ENCODE measurements around the gene SLC25A48.

The SLC25A48 gene

DNA sequence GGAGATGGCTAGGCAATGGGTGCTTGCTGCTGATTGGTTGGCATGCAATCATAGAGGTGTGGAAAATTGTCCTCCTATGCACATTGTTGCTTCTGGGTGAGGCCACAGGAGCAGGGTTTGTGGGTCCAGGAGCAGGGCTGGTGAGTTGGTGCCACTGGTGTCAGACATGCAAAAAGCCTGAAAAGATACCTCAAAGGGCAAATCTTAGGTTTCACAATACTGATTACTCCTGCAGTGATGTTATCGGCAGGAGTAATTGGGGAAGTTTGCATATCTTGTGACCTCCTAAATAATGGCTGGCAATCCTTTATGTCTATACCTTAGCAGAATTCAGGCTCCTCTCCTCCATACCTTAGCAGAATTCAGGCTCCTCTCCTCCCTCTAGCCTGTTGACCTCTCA is 25.2 kb downstream of the SLC25A48 start:
- Histone ChIP-seq H3K27me3 (no peaks in the 10 kb centered on the region), H3K4me1 (no peaks in the 10 kb centered on the region)
- TF ChIP-seq, protein P1, sequence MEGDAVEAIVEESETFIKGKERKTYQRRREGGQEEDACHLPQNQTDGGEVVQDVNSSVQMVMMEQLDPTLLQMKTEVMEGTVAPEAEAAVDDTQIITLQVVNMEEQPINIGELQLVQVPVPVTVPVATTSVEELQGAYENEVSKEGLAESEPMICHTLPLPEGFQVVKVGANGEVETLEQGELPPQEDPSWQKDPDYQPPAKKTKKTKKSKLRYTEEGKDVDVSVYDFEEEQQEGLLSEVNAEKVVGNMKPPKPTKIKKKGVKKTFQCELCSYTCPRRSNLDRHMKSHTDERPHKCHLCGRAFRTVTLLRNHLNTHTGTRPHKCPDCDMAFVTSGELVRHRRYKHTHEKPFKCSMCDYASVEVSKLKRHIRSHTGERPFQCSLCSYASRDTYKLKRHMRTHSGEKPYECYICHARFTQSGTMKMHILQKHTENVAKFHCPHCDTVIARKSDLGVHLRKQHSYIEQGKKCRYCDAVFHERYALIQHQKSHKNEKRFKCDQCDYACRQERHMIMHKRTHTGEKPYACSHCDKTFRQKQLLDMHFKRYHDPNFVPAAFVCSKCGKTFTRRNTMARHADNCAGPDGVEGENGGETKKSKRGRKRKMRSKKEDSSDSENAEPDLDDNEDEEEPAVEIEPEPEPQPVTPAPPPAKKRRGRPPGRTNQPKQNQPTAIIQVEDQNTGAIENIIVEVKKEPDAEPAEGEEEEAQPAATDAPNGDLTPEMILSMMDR (IDR thresholded peaks at IDR 0.05; ENCODE audit: low read depth, low read length): no peak

GRCh38 chr5:135861641-135862040 is 27.2 kb downstream of the SLC25A48 start:
- Histone ChIP-seq H3K4me3 (ENCODE audit: low read depth, low read length) (no peak overlapping the region), H3K27me3 (peaks cover 6% of the 10 kb centered on the region), H3K36me3 (no peaks in the 10 kb centered on the region), H3K4me1 (no peaks in the 10 kb centered on the region), H3K9me3 (no peaks in the 10 kb centered on the region)
- TF ChIP-seq, protein P1 (IDR thresholded peaks at IDR 0.05; ENCODE audit: low read depth, low read length): no peak
- no peak for DNase-seq

More for the DNA sequence above, 25.2 kb downstream of the SLC25A48 start:
- DNase-seq: no peak
- Histone ChIP-seq H3K4me3 (ENCODE audit: low read depth, low read length) (no peak overlapping the region), H3K9me3 (no peaks in the 10 kb centered on the region), H3K36me3 (no peaks in the 10 kb centered on the region)

DNA sequence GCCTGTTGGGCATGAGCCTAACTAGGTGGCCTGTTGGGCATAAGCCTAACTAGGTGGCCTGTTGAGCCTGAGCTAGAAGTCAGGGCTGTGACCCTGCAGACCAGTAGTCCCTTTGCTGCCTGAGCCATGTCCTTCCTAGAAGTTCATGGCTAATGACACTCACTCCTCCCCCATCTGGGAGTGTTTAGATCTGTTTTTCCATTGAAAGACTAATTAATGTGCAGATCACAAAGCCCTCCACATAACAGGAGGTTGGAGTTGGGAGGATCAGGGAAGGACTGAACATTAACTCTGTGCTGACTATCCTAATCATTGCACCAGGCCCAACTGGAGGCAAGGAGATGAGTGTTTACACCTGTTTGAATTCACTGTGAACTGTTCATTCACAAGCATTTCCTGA is 27.6 kb downstream of the SLC25A48 start:
- H3K27me3 ChIP-seq: peaks cover 10% of the 10 kb centered on the region
- no peaks in the 10 kb centered on the region for H3K4me1 ChIP-seq
- no peak overlapping the region for H3K4me3 ChIP-seq (ENCODE audit: low read depth, low read length)
- TF ChIP-seq, protein P1 (IDR thresholded peaks at IDR 0.05; ENCODE audit: low read depth, low read length): no peak
- no peaks in the 10 kb centered on the region for H3K36me3 ChIP-seq
- no peak for DNase-seq
- H3K9me3 ChIP-seq: no peaks in the 10 kb centered on the region

DNA sequence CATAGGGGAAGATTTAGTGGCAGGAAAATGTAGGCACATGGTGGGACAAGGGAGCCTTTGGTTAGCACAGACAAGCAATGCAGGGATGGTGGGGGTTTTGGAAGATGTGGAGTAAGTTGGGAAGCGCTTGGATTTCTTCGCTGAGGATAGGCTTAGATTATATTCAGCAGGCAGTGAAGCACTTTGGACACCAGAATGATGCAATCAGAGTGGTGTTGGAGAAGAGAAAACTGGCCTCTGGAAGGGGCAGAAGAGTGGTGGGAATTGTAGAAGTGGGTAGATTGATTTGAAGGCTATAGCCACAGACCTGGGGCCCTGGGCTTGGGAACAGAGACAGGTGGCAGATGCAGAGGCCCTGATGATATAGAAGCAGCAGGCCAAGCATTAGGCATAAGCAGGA is 28.3 kb downstream of the SLC25A48 start:
- H3K4me1 ChIP-seq: no peaks in the 10 kb centered on the region
- no peaks in the 10 kb centered on the region for H3K9me3 ChIP-seq
- no peak for DNase-seq
- H3K36me3 ChIP-seq: no peaks in the 10 kb centered on the region
- TF ChIP-seq, protein P1 (IDR thresholded peaks at IDR 0.05; ENCODE audit: low read depth, low read length): no peak
- H3K27me3 ChIP-seq: peaks cover 13% of the 10 kb centered on the region
- no peak overlapping the region for H3K4me3 ChIP-seq (ENCODE audit: low read depth, low read length)

GRCh38 chr5:135864503-135865435 is 30.3 kb downstream of the SLC25A48 start:
- Histone ChIP-seq H3K4me3 (ENCODE audit: low read depth, low read length) (no peak overlapping the region), H3K27me3 (peaks cover 22% of the 10 kb centered on the region), H3K36me3 (no peaks in the 10 kb centered on the region), H3K4me1 (no peaks in the 10 kb centered on the region), H3K9me3 (no peaks in the 10 kb centered on the region)
- DNase-seq: no peak
- TF ChIP-seq, protein P1 (IDR thresholded peaks at IDR 0.05; ENCODE audit: low read depth, low read length): no peak

GRCh38 chr5:135866016-135866415 is 31.6 kb downstream of the SLC25A48 start:
- peaks cover 24% of the 10 kb centered on the region for H3K27me3 ChIP-seq
- TF ChIP-seq, protein P1 (IDR thresholded peaks at IDR 0.05; ENCODE audit: low read depth, low read length): no peak
- no peaks in the 10 kb centered on the region for H3K9me3 ChIP-seq
- no peaks in the 10 kb centered on the region for H3K36me3 ChIP-seq
- H3K4me3 ChIP-seq (ENCODE audit: low read depth, low read length): no peak overlapping the region
- no peak for DNase-seq
- H3K4me1 ChIP-seq: no peaks in the 10 kb centered on the region

Data from BE2C (cell line).